Astrocyte (in vitro differentiated cells and primary cell): ENCODE data around the gene MYCBP2.

ENCODE experiments used
- CTCF ChIP-seq: IDR thresholded peaks from 2 replicates; pipeline ENCODE4 v1.5.1; 2011; ENCODE audit warnings: low read depth, mild to moderate bottlenecking, inconsistent platforms, low read length, moderate library complexity; ENCODE audit not compliant: insufficient read depth
- EZH2 ChIP-seq: IDR thresholded peaks from 2 replicates; pipeline ENCODE4 v1.6.1; 2012; ENCODE audit warnings: mild to moderate bottlenecking, low read length, inconsistent platforms; ENCODE audit not compliant: insufficient read depth

GRCh38 chr13:77028202-77028601 is 298.7 kb downstream of the MYCBP2 start:
- TF ChIP-seq CTCF (no peak), EZH2 (no peak)
